Limb (tissue), 2 donors: ENCODE measurements around the gene L1CAM.

ENCODE experiments used
- DNase-seq, 2 donors: peaks; one replicate each; pipeline ENCODE4 v3.0.0-alpha.2; 2016; ENCODE audit errors: extremely low spot score in 2 of 2

L1CAM gene, protein sequence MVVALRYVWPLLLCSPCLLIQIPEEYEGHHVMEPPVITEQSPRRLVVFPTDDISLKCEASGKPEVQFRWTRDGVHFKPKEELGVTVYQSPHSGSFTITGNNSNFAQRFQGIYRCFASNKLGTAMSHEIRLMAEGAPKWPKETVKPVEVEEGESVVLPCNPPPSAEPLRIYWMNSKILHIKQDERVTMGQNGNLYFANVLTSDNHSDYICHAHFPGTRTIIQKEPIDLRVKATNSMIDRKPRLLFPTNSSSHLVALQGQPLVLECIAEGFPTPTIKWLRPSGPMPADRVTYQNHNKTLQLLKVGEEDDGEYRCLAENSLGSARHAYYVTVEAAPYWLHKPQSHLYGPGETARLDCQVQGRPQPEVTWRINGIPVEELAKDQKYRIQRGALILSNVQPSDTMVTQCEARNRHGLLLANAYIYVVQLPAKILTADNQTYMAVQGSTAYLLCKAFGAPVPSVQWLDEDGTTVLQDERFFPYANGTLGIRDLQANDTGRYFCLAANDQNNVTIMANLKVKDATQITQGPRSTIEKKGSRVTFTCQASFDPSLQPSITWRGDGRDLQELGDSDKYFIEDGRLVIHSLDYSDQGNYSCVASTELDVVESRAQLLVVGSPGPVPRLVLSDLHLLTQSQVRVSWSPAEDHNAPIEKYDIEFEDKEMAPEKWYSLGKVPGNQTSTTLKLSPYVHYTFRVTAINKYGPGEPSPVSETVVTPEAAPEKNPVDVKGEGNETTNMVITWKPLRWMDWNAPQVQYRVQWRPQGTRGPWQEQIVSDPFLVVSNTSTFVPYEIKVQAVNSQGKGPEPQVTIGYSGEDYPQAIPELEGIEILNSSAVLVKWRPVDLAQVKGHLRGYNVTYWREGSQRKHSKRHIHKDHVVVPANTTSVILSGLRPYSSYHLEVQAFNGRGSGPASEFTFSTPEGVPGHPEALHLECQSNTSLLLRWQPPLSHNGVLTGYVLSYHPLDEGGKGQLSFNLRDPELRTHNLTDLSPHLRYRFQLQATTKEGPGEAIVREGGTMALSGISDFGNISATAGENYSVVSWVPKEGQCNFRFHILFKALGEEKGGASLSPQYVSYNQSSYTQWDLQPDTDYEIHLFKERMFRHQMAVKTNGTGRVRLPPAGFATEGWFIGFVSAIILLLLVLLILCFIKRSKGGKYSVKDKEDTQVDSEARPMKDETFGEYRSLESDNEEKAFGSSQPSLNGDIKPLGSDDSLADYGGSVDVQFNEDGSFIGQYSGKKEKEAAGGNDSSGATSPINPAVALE

GRCh38 chrX:153885968-153886903 is at the start of gene L1CAM:
Gene L1CAM (minus strand): TSS chrX:153886173. CDS start chrX:153875836, 10,337 bp downstream.
- DNase-seq: peak in 1 of 2 donors; percentile 57

GRCh38 chrX:153935326-153935851 is 49.4 kb upstream of the L1CAM start:
- no peak for DNase-seq

GRCh38 chrX:153934762-153935325 is 48.9 kb upstream of the L1CAM start, which contains the start of gene NAA10:
Gene NAA10 (minus strand): TSS chrX:153935037. CDS start chrX:153934904, 133 bp downstream.
- peak; percentile 53 to 83 for DNase-seq

DNA sequence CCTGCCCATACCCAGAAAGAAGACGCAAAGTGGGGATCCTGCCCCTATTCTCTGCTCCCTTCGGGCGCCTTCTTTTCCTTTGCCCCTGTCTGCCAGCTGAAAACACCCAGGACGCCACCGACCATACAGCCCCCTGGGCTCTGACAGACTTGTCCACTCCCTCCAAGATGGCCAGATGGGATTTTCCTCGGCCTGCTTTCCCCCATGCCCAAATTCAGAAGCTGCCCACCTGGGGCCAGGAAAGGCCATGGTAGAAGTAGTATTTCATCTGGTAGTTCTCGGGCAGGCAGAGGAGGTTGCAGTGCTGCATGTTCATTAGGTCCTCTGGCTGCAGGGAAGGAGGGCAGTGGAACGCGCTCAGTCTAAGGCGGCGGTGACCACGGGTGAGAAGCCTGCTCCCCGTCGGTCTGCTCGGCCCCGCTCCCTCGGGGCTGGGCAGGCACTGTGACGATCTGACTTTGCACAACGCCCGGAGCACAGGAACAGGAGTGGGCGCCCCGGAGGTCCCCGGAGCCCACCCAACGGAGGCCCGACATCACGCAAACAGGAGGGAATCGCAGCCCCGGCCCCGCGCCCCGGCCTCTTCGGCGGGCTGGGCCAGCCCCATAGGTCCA is 48.3 kb upstream of the L1CAM start:
- no peak for DNase-seq

GRCh38 chrX:153933748-153934147 is 47.8 kb upstream of the L1CAM start:
- DNase-seq: no peak

DNA sequence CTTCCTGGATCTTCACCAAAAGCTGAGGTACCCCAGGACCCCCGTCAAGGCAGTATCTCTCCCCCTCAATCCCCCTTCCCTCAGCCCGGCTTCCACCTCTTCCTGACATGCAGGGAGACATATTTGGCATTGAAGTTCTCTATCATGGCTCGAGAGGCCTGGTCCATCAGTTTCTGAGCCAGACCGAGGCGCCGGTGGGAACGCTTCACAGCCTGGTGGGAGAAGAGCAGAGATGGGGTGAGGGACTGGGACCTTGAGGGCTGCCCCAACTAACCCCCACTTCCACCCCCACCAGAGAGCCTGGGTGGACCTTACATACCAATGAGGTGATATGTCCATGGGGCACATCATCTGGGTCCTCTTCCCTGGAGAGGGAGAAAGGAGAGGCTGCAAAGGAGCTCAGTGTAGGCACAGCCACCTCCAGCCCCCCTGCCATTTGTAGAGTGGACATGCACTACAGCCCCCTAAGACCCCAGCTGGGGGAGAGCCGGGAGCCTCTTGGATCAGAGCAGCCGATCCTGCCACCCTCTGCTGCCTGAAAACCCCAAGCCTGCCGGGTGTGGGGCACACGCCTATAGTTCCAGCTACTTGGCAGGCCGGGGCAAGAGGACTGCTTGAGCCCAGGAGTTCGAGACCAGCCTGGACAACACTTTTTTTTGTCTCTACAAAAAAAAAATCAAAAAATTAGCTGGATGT is 46.4 kb upstream of the L1CAM start:
- DNase-seq: no peak

DNA sequence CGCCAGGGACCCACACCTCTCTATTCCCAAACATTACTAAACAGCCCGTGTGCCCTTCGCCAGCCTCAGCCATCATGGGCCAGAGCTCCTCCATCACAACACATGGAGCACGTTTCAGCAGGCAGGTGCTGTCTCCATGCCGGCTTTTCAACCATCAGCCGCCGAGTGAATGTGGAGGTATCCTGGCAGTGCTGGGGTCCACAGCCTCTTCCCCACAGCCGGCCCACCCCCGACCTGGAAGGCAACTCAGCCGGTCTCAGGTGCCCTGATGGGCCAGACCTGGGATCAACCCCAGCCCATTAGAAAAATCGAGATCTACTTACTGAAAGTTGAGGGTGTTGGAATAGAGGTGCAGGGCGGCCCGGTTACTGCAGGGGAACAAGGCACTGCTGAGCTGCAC is 45.8 kb upstream of the L1CAM start:
- no peak for DNase-seq

GRCh38 chrX:153931151-153931550 is 45.2 kb upstream of the L1CAM start:
- no peak for DNase-seq

DNA sequence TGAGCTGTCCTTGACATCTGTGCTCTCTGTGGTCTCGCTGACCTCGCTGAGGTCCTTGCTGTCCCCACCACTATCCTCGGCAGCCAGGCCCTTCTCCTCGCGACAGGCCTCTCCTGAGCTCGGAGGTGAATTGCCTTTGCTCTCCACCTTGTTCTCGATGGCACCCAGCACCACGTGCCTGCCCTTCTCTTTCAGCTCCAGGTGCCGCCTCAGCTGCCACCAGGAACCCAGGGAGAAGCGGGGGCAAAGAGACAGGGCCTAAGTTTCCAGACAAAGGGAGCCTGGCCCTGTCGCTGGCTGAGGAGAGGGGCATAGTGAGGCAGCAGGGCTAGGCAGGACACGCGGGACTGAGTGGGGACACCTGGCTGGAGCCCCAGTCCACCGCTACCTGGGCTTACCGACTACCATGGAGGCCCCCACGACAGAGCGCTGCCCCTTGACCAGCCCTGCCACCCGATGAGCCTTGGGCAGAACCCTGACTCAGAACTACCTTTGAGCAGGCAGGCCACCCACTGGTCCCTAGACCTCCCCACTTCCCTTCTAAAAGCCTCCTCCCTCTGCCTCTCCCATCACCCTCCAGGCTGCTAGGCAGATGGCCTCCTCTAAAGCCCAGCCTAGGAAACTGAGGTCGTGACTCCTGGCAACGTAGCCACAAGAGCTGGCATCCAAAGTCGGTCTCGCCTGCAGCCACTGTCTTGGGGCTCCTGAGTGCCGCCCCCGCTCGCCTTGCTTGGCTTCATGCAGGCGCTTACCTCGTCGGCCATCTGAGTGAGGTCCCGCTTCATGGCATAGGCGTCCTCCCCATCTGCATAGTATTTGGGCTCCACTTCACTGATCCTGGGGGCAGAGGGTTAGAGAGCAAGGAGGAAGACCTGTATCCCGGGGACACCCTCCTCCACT is 44.3 kb upstream of the L1CAM start:
- DNase-seq: no peak

DNA sequence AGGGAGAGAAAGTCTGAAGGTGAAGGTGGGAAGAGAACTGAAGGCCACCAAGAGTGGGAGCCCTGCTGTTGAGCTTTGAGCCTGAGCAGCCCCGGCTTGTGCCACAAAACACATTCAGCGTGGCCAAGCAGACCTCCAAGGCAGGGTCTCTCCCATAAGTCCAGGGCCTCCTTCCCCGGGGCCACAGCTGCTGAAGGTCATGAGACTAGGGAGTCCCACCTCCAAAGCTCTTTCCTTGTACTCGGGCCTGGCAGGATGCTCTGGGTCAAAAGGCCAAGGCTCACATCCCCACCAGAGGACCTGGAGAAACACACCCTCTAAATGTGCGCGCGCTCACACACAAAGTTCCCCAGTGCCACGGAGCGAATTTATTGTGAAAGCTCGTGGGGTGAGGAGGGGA is 43.6 kb upstream of the L1CAM start:
- DNase-seq: no peak

GRCh38 chrX:153928846-153929245 is 42.9 kb upstream of the L1CAM start:
- DNase-seq: no peak

- peak; percentile 93 to 94 for DNase-seq
Measured at GRCh38 chrX:153927922-153928760, 42.2 kb upstream of the L1CAM start.

GRCh38 chrX:153927672-153927921 is 41.6 kb upstream of the L1CAM start:
- DNase-seq: no peak

- DNase-seq: peak; percentile 52 to 68
Measured at GRCh38 chrX:153926858-153927671, 41.1 kb upstream of the L1CAM start.

DNA sequence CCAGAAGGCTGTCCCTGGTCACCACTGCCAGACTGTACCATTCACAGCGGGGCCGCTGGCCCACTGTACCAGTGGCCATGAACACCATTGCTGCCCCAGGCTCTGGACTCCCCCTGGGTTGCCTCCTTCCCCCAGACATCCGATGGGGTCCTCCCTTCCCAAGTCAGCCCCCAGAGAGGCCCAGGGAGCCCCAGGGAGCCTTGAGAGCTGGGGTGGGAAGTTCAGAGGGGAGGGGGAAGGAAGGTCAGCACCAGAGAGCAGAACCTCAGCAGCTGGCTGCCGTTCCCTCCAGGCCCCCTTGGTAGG is 40.5 kb upstream of the L1CAM start:
- no peak for DNase-seq

- no peak for DNase-seq
Measured at GRCh38 chrX:153925739-153926551, 40.0 kb upstream of the L1CAM start, which contains the start of gene ARHGAP4. Gene ARHGAP4 (minus strand): TSS chrX:153926264. CDS start chrX:153926202, 62 bp downstream.
